Stimulated activated CD4-positive, alpha-beta T cell treated with anti-CD3 and anti-CD28 coated beads, Interleukin-2, amount 100 ng/mL, for 24 hours (primary cell): ENCODE data around the gene SLC25A25.
"Not testable (repeated sequence)": the region's sequence is repeated elsewhere in the genome, so short reads cannot be mapped to it uniquely, and the experiment has no call there.

Source experiments
- DNase-seq, 2 donors: peaks; one replicate each; pipeline ENCODE4 v3.0.0-alpha.2; 2020

SLC25A25 gene

DNA sequence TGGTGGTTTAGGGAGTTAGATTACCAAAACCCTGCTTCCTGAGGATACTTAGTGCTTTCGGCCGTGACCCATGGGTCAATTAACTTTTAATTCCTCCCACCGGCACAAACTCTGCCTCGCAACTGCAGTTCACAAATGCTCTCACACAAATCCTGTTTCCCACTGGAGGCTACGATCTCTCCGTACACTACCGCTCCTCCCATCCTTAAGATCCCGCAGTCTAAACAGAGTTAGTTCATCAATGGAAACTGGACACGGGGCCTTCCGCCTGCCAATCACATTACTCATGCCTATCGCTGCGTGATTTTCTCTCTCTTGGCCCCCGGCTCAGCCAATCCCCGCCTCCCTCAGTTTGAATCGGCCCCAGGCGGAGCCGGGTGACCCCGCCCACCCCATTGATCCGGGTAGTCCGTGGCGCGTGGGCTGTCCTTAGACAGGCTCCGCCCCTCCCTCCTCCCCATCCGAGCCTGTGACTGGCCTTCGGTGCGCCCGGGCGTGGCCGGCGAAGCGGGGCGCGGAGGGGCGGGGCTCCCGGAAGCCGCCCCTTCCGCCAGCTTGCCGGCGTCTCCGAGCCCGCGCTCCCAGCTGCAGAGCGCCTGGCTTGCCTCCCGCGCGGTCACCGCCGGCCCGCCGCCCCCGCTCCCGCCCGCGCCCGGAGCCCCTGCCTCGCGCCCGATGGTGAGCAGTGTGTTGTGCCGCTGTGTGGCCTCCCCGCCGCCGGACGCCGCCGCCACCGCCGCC, at the start of gene SLC25A25:
Gene SLC25A25 (plus strand): TSS at position 588 of the 741 bp plus-strand sequence. CDS start 88 bp downstream, at position 676.
- DNase-seq: peak; percentile 100

- DNase-seq: no peak
These were observed 47.3 kb upstream of the SLC25A25 start for GRCh38 chr9:128020692-128021091.

GRCh38 chr9:128021098-128021497, 46.9 kb upstream of the SLC25A25 start:
- DNase-seq: no peak

- DNase-seq: no peak
These were observed 45.1 kb upstream of the SLC25A25 start for GRCh38 chr9:128022886-128023285.

GRCh38 chr9:128023671-128024070, 44.4 kb upstream of the SLC25A25 start:
- not testable (repeated sequence) for DNase-seq

GRCh38 chr9:128024761-128025308, 43.2 kb upstream of the SLC25A25 start:
- DNase-seq: no peak

- DNase-seq: no peak
These were observed 42.3 kb upstream of the SLC25A25 start for GRCh38 chr9:128025736-128026135.

- peak; percentile 63 to 72 for DNase-seq
These were observed 41.7 kb upstream of the SLC25A25 start for GRCh38 chr9:128026255-128026772.

DNA sequence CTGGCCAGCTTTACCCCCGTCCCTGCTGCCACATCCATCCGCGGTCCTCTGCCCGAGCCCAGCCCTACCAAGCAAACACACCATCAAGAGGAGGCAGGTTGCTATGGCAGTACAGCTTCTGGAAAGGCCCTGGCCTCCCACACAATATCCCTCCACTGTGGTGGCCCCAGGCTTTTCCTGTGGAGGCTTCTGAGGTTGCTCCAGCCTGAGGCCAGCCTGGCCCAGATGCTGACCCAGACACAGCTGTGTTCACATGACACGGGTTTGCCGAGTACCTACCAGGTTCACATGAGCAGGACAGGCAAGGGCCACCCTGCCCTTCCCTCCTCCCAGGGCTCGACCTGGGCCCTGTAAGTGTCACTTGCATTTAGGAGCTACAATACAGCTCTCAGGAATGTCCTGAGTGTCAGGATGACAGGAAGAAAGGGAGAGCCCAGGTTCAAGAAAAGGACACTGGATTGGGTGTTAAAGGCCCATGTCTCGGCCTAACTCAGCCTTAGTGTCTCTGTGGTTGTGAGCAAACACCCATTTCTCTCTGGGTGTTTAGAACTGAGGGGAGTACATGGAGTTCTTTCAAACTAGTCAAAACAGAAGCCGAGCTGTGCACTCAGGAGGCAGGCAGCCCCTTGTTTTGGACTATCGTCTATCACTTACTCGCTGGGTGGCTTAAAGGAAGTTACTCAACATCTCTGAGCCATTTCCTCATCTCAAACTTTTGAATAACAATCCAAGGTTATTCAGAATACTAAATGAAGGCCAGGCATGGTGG, 41.1 kb upstream of the SLC25A25 start:
- peak; percentile 52 to 58 for DNase-seq

DNA sequence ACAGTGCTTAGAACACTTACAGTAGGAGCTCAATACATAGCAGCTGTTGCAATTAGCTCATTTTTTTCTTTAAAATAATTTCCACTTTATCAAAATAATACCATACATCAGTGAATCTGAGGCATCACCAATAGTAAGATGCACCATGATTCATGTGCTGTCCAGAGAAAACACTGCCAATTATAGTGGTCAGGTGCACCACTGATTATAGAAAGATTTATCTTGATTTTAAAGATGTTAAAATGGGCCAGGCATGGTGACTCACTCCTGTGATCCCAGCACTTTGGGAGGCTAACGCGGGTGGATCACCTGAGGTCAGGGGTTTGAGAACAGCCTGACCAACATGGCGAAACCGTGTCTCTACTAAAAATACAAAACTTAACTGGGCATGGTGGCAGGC, 40.3 kb upstream of the SLC25A25 start:
- DNase-seq: no peak

DNA sequence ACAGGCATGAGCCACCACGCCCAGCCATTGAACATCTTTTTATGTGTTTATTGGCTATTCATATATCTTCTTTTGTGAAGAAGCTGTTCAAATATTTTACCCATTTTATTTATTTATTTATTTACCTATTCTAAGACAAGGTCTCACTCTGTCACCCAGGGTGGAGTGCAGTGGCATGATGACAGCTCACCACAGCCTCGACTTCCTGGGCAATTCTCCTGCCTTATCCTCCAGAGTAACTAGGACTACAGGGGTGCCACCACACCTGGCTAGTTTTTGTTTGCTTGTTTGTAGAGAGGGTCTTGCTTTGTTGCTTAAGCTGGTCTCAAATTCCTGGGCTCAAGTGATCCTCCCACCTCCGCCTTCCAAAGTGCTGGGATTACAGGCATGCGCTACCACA, 34.4 kb upstream of the SLC25A25 start:
- DNase-seq: no peak

- DNase-seq: peak; percentile 57 to 68
These were observed 33.0 kb upstream of the SLC25A25 start for GRCh38 chr9:128034821-128035652.

GRCh38 chr9:128036522-128036921, 31.5 kb upstream of the SLC25A25 start:
- DNase-seq: not testable (repeated sequence)

- not testable (repeated sequence) for DNase-seq
These were observed 27.2 kb upstream of the SLC25A25 start for GRCh38 chr9:128040783-128041182.

DNA sequence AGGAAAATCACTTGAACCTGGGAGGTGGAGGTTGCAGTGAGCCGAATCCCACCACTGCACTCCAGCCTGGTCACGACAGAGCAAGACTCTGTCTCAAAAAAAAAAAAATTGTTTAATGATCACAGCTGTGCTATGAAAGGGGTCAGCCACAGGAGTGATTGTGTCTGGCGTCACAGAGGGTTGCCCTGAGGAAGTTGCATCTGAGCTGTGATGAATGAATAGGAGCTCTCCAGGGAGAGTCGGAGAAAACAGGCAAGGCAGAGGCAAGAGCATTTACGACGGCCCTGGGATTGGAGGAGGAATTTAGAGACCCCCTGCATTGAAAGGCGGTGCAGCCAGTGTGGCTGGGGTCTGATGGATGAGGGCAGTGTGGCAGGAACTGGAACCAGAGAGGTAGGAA, 26.0 kb upstream of the SLC25A25 start:
- no peak for DNase-seq

DNA sequence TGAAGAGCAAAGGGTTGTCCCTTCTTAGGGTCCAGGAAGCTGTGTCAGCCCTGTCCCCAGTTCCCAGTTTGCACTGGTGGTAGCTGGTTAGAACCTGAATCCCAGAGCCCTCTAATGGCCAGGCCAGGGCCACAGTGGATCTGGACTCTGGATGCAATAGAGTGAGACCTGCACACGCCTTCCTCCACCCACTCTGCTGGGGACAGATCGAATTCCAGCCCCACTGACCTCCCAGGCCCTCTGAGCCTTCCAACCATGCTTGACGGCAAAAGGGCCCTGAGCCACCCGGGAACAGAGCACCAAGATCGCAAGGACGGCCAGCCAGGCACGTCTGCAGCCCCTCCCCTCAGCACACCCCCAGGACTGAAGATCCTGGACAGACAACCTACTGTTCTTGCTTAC, 24.6 kb upstream of the SLC25A25 start:
- no peak for DNase-seq

DNA sequence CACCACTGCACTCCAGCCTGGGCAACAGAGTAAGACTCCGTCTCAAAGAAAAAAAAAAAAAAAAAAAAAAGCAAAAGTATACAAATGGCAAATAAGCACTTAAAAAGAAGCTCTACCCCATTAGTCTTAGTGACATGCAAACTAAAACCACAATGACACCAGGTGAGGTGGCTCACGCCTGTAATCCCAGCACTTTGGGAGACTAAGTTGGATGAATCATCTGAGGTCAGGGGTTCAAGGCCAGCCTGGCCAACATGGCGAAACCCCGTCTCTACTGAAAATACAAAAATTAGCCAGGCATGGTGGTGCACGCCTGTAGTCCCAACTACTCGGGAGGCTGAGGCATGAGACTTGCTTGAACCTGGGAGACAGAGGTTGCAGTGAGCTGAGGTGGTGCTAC, 22.6 kb upstream of the SLC25A25 start:
- DNase-seq: not testable (repeated sequence)

DNA sequence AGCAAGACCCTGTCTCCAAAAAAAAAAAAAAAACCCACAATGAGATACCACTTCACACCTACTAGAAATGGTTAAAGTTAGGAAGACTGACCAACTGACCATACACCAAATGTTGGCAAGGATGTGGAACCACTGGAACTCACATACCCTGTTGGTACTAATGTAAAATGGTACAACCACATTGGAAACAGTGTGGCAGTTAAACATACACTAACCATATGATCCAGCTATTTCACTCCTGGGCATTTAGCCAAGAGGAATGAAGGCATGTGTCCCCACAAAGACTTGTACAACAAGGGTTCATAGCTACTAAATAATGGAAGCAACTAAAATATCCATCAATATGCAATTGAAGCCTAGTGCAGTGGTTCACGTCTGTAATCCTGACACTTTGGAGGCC, 22.2 kb upstream of the SLC25A25 start:
- DNase-seq: no peak

DNA sequence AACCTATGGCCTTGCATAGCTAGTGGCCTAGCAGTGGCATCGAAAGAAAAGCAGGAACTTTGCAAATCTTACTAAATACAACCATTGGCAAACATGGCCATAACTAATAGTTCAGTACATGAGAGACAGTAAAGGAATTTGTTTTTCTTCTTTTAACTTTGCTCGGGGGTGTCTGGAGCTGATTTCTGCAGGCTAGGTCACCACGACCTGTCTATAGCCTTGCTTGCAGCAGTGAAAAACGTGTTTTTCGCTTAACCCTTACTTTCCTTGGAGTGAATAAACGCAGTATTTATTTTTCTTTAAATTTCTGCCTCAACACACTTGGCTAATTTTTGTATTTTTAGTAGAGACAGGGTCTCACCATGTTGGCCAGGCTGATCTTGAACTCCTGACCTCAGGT, 20.8 kb upstream of the SLC25A25 start:
- DNase-seq: no peak

DNA sequence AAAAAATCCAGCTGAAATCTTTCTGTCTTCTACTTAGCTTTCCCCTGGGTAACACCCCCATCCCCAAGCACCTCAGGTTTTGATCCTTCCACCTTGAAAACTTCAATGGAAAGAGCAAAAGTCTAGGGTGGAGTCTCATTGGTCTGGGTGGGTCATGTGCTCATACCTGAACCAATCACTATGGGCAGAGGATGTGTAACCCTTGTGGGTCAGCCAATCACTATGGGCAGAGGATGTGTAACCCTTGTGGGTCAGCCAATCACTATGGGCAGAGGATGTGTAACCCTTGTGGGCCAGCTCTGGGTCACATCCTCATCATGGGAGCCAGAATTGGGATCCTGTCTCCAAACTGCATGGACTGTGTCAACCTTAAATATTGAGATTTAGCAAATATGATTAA, 19.4 kb upstream of the SLC25A25 start:
- no peak for DNase-seq

DNA sequence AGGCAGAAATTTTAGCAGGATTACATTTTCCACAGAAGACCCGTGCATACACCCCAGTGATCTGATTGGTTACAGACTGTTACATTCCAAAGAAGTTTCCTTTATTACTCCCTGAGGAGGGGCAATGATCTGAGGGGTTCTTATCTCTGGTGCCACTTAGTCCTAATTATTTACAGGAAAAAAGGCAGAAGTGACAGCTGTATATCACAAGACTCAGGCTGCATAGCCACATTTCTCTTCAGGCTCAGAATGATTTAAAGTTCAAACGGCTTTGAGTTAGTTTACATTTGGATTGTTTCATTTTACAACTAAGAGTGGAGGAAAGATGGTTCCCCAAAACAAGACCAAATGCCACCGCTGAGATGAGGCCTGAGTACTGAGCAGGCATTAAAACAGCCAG, 18.2 kb upstream of the SLC25A25 start:
- DNase-seq: no peak

- no peak for DNase-seq
These were observed 15.9 kb upstream of the SLC25A25 start for GRCh38 chr9:128051932-128052709.
